Measurements from ENCODE around the gene ASPSCR1.

The ASPSCR1 gene

GRCh38 chr17:82065193-82065637 is 87.8 kb downstream of the ASPSCR1 start (continued):
- TF ChIP-seq, protein P1, sequence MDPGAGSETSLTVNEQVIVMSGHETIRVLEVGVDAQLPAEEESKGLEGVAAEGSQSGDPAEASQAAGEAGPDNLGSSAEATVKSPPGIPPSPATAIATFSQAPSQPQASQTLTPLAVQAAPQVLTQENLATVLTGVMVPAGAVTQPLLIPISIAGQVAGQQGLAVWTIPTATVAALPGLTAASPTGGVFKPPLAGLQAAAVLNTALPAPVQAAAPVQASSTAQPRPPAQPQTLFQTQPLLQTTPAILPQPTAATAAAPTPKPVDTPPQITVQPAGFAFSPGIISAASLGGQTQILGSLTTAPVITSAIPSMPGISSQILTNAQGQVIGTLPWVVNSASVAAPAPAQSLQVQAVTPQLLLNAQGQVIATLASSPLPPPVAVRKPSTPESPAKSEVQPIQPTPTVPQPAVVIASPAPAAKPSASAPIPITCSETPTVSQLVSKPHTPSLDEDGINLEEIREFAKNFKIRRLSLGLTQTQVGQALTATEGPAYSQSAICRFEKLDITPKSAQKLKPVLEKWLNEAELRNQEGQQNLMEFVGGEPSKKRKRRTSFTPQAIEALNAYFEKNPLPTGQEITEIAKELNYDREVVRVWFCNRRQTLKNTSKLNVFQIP (CRISPR knock-in tag; IDR thresholded peaks at IDR 0.05; ENCODE audit: borderline replicate concordance, low read depth): no peak
- TF ChIP-seq RARB (CRISPR knock-in tag; IDR thresholded peaks at IDR 0.05): no peak
- TF ChIP-seq, protein P2, sequence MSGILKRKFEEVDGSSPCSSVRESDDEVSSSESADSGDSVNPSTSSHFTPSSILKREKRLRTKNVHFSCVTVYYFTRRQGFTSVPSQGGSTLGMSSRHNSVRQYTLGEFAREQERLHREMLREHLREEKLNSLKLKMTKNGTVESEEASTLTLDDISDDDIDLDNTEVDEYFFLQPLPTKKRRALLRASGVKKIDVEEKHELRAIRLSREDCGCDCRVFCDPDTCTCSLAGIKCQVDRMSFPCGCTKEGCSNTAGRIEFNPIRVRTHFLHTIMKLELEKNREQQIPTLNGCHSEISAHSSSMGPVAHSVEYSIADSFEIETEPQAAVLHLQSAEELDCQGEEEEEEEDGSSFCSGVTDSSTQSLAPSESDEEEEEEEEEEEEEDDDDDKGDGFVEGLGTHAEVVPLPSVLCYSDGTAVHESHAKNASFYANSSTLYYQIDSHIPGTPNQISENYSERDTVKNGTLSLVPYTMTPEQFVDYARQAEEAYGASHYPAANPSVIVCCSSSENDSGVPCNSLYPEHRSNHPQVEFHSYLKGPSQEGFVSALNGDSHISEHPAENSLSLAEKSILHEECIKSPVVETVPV (CRISPR knock-in tag; IDR thresholded peaks at IDR 0.05): no peak
- no peak for TF ChIP-seq ZNF8 (CRISPR knock-in tag; IDR thresholded peaks at IDR 0.05)
- TF ChIP-seq CSDC2 (CRISPR knock-in tag; IDR thresholded peaks at IDR 0.05): no peak
- no peak for TF ChIP-seq ZNF70 (CRISPR knock-in tag; IDR thresholded peaks at IDR 0.05)
- TF ChIP-seq ZC3H10 (CRISPR knock-in tag; IDR thresholded peaks at IDR 0.05): no peak

DNA sequence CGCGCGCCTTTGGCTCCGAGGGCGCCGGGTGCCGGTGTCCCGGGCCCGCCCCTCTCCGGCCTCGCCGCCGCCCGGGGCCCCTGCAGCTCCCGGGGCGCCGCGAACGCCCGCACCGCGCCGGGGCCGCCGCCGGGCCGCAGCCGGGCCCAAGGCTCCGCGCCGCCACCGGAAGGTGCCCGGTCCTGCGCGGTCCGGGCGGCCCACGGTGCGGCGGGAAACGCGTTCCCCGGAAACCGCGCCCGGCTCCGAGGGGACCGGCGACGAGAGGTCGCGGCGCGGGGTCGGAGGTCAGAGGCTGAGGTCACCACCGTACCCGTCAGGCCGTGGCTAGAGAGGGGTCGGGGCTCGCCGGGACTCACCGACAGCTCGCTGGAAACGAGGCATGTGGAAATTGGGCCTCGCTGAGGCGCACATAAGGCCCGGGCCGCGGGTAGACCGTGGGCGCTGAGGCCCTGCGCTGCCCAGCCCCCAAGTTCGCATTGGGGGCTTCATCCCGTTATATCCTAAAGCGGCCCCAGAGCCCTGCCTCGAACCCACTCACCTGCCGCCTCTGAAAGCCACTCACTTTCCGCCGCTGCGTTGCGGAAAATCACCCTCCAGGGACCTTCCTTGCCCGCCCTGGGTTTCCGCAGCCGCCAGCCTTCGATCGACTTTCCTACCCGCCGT is 88.3 kb downstream of the ASPSCR1 start, which contains the start of gene DUS1L:
TSS of gene DUS1L (minus strand) at position 167 of the 666 bp plus-strand sequence. CDS start 745 bp downstream, outside the sequence.
- peak; percentile 51 for ATAC-seq

More for the DNA sequence above, 88.3 kb downstream of the ASPSCR1 start, which contains the start of gene DUS1L:
- TF ChIP-seq ZFP3 (CRISPR knock-in tag; IDR thresholded peaks at IDR 0.05): peak; percentile 82
- TF ChIP-seq OSR1 (CRISPR knock-in tag; IDR thresholded peaks at IDR 0.05): no peak
- no peak for TF ChIP-seq ZFP30 (CRISPR knock-in tag; IDR thresholded peaks at IDR 0.05)
- TF ChIP-seq TOX (CRISPR knock-in tag; IDR thresholded peaks at IDR 0.05; ENCODE audit: borderline replicate concordance): no peak
- no peak for TF ChIP-seq ZNF565 (CRISPR knock-in tag; conservative IDR thresholded peaks at IDR 0.05; ENCODE audit: low read depth)
- TF ChIP-seq ARNTL (CRISPR knock-in tag; IDR thresholded peaks at IDR 0.05; ENCODE audit: borderline replicate concordance, low read depth): no peak
- no peak for TF ChIP-seq ZC3H10 (CRISPR knock-in tag; IDR thresholded peaks at IDR 0.05)
- no peak for TF ChIP-seq TCF4 (CRISPR knock-in tag; IDR thresholded peaks at IDR 0.05; ENCODE audit: borderline replicate concordance)
- TF ChIP-seq ZNF70 (CRISPR knock-in tag; IDR thresholded peaks at IDR 0.05): no peak
- no peak for TF ChIP-seq PPARA (CRISPR knock-in tag; IDR thresholded peaks at IDR 0.05; ENCODE audit: borderline replicate concordance)
- TF ChIP-seq RARB (CRISPR knock-in tag; IDR thresholded peaks at IDR 0.05): no peak
- no peak for TF ChIP-seq SNAI2 (CRISPR knock-in tag; IDR thresholded peaks at IDR 0.05)
- TF ChIP-seq, protein P2 (CRISPR knock-in tag; IDR thresholded peaks at IDR 0.05): no peak
- TF ChIP-seq, protein P1 (CRISPR knock-in tag; IDR thresholded peaks at IDR 0.05; ENCODE audit: borderline replicate concordance, low read depth): 0 out of 2 replicates have a peak, but pooled peaks have one; percentile 69
- TF ChIP-seq, protein P3, sequence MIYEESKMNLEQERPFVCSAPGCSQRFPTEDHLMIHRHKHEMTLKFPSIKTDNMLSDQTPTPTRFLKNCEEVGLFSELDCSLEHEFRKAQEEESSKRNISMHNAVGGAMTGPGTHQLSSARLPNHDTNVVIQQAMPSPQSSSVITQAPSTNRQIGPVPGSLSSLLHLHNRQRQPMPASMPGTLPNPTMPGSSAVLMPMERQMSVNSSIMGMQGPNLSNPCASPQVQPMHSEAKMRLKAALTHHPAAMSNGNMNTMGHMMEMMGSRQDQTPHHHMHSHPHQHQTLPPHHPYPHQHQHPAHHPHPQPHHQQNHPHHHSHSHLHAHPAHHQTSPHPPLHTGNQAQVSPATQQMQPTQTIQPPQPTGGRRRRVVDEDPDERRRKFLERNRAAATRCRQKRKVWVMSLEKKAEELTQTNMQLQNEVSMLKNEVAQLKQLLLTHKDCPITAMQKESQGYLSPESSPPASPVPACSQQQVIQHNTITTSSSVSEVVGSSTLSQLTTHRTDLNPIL (CRISPR knock-in tag; IDR thresholded peaks at IDR 0.05; ENCODE audit: low read depth): no peak
- no peak for TF ChIP-seq ZNF8 (CRISPR knock-in tag; IDR thresholded peaks at IDR 0.05)
- TF ChIP-seq, protein P4, sequence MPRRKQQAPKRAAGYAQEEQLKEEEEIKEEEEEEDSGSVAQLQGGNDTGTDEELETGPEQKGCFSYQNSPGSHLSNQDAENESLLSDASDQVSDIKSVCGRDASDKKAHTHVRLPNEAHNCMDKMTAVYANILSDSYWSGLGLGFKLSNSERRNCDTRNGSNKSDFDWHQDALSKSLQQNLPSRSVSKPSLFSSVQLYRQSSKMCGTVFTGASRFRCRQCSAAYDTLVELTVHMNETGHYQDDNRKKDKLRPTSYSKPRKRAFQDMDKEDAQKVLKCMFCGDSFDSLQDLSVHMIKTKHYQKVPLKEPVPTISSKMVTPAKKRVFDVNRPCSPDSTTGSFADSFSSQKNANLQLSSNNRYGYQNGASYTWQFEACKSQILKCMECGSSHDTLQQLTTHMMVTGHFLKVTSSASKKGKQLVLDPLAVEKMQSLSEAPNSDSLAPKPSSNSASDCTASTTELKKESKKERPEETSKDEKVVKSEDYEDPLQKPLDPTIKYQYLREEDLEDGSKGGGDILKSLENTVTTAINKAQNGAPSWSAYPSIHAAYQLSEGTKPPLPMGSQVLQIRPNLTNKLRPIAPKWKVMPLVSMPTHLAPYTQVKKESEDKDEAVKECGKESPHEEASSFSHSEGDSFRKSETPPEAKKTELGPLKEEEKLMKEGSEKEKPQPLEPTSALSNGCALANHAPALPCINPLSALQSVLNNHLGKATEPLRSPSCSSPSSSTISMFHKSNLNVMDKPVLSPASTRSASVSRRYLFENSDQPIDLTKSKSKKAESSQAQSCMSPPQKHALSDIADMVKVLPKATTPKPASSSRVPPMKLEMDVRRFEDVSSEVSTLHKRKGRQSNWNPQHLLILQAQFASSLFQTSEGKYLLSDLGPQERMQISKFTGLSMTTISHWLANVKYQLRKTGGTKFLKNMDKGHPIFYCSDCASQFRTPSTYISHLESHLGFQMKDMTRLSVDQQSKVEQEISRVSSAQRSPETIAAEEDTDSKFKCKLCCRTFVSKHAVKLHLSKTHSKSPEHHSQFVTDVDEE (CRISPR knock-in tag; IDR thresholded peaks at IDR 0.05): peak; percentile 92
- TF ChIP-seq GLIS3 (CRISPR knock-in tag; IDR thresholded peaks at IDR 0.05): 0 out of 2 replicates have a peak, but pooled peaks have one; percentile 26
- TF ChIP-seq PATZ1 (CRISPR knock-in tag; IDR thresholded peaks at IDR 0.05; ENCODE audit: borderline replicate concordance): no peak
- no peak for TF ChIP-seq ESRRG (CRISPR knock-in tag; IDR thresholded peaks at IDR 0.05)
- TF ChIP-seq ISL1 (CRISPR knock-in tag; IDR thresholded peaks at IDR 0.05): no peak
- no peak for TF ChIP-seq BACH2 (CRISPR knock-in tag; IDR thresholded peaks at IDR 0.05; ENCODE audit: borderline replicate concordance)
- peak; percentile 77; the same call in 1 of the 2 replicates for TF ChIP-seq CSDC2 (CRISPR knock-in tag; IDR thresholded peaks at IDR 0.05)
